ENCODE measurements around the gene EPOP. TPM values are rescaled to one million over a fixed set of nuclear protein-coding genes. Genes with fewer than 3 reads are reported as not detected.
A peak's percentile ranks its signal among the peaks of the same experiment; 100 is the strongest.

The EPOP gene
- total and polyA plus RNA-seq, 2 of the 13 experiments (the other 11 are each of a cell fraction or from before 2014, with no cell fraction given), result 14.7 to 37.8 TPM

GRCh38 chr17:38701504-38702165, 26.9 kb upstream of the EPOP start (continued):
- TF ChIP-seq SOX13 (IDR thresholded peaks at IDR 0.05), result no peak
- TF ChIP-seq SOX13 (CRISPR knock-in tag; conservative IDR thresholded peaks at IDR 0.05 in 1 of 2, IDR thresholded peaks at IDR 0.05 in 1 of 2), result 0 out of 4 replicates have a peak, but pooled peaks of 1 of the 2 experiments have one; percentile 2
- no peak for TF ChIP-seq HOXA9 (CRISPR knock-in tag; IDR thresholded peaks at IDR 0.05; ENCODE audit: borderline replicate concordance)
- TF ChIP-seq, protein P1, sequence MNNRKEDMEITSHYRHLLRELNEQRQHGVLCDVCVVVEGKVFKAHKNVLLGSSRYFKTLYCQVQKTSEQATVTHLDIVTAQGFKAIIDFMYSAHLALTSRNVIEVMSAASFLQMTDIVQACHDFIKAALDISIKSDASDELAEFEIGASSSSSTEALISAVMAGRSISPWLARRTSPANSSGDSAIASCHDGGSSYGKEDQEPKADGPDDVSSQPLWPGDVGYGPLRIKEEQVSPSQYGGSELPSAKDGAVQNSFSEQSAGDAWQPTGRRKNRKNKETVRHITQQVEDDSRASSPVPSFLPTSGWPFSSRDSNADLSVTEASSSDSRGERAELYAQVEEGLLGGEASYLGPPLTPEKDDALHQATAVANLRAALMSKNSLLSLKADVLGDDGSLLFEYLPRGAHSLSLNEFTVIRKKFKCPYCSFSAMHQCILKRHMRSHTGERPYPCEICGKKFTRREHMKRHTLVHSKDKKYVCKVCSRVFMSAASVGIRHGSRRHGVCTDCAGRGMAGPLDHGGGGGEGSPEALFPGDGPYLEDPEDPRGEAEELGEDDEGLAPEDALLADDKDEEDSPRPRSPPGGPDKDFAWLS (CRISPR knock-in tag; IDR thresholded peaks at IDR 0.05; ENCODE audit: borderline replicate concordance), result no peak
- TF ChIP-seq ZNF234 (CRISPR knock-in tag; conservative IDR thresholded peaks at IDR 0.05), result no peak
- peak; percentile 40; the same call in 1 of the 2 replicates for TF ChIP-seq ZNF343 (CRISPR knock-in tag; IDR thresholded peaks at IDR 0.05)
- no peak for TF ChIP-seq KLF15 (CRISPR knock-in tag; IDR thresholded peaks at IDR 0.05; ENCODE audit: borderline replicate concordance)
- 0 out of 2 replicates have a peak, but pooled peaks have one; percentile 9 for TF ChIP-seq REXO4 (CRISPR knock-in tag; IDR thresholded peaks at IDR 0.05; ENCODE audit: borderline replicate concordance)
- no peak for TF ChIP-seq ZBTB33 (CRISPR knock-in tag; IDR thresholded peaks at IDR 0.05)
- no peak for TF ChIP-seq NR2F2 (IDR thresholded peaks at IDR 0.05; ENCODE audit: borderline replicate concordance, low read depth)
- TF ChIP-seq, protein P2, sequence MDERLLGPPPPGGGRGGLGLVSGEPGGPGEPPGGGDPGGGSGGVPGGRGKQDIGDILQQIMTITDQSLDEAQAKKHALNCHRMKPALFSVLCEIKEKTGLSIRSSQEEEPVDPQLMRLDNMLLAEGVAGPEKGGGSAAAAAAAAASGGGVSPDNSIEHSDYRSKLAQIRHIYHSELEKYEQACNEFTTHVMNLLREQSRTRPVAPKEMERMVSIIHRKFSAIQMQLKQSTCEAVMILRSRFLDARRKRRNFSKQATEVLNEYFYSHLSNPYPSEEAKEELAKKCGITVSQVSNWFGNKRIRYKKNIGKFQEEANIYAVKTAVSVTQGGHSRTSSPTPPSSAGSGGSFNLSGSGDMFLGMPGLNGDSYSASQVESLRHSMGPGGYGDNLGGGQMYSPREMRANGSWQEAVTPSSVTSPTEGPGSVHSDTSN (CRISPR knock-in tag; IDR thresholded peaks at IDR 0.05), result no peak
- TF ChIP-seq ZFP37 (CRISPR knock-in tag; IDR thresholded peaks at IDR 0.05; ENCODE audit: borderline replicate concordance), result 0 out of 2 replicates have a peak, but pooled peaks have one; percentile 54
- no peak; the same call in 1 of the 2 replicates for TF ChIP-seq ZNF574 (CRISPR knock-in tag; IDR thresholded peaks at IDR 0.05)
- TF ChIP-seq TFE3 (CRISPR knock-in tag; IDR thresholded peaks at IDR 0.05), result peak; percentile 51; the same call in 1 of the 2 replicates
- no peak for TF ChIP-seq RFXANK (CRISPR knock-in tag; IDR thresholded peaks at IDR 0.05)
- no peak for TF ChIP-seq ZNF792 (CRISPR knock-in tag; IDR thresholded peaks at IDR 0.05)
- TF ChIP-seq ZGPAT (CRISPR knock-in tag; IDR thresholded peaks at IDR 0.05), result no peak
- TF ChIP-seq ZNF263 (CRISPR knock-in tag; IDR thresholded peaks at IDR 0.05), result no peak
- TF ChIP-seq MAFF (IDR thresholded peaks at IDR 0.05; ENCODE audit: low read depth, low read length), result 0 out of 2 replicates have a peak, but pooled peaks have one; percentile 11
